Measurements from ENCODE around the gene ZNF536. TPM values are rescaled to one million over a fixed set of nuclear protein-coding genes. Genes with fewer than 3 reads are reported as not detected.

ZNF536 gene
- total and polyA plus RNA-seq, 2 of the 13 experiments (the other 11 are each of a cell fraction or from before 2014, with no cell fraction given) = not detected

DNA sequence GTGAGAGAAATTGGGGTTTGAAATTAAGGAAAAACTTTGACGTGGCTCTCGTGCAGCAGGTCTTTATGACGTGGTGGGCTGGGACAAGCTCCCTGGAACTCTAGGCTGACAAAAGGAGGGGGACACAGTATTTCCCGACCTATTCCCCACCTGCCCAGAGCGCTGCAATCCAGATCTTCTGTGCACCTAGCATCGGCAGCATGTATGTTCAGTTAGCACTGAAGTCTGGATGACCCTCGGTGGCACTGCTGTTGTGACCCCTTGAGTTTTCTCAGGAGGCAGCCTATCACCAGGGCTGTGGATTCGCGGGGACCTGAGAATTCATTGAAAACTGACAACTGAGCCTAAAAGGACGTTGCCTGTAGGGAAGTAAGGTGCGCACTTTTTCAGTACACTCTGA is 9.1 kb upstream of the ZNF536 start (continued):
- TF ChIP-seq, protein P1, sequence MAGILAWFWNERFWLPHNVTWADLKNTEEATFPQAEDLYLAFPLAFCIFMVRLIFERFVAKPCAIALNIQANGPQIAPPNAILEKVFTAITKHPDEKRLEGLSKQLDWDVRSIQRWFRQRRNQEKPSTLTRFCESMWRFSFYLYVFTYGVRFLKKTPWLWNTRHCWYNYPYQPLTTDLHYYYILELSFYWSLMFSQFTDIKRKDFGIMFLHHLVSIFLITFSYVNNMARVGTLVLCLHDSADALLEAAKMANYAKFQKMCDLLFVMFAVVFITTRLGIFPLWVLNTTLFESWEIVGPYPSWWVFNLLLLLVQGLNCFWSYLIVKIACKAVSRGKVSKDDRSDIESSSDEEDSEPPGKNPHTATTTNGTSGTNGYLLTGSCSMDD (CRISPR knock-in tag; IDR thresholded peaks at IDR 0.05) = no peak

DNA sequence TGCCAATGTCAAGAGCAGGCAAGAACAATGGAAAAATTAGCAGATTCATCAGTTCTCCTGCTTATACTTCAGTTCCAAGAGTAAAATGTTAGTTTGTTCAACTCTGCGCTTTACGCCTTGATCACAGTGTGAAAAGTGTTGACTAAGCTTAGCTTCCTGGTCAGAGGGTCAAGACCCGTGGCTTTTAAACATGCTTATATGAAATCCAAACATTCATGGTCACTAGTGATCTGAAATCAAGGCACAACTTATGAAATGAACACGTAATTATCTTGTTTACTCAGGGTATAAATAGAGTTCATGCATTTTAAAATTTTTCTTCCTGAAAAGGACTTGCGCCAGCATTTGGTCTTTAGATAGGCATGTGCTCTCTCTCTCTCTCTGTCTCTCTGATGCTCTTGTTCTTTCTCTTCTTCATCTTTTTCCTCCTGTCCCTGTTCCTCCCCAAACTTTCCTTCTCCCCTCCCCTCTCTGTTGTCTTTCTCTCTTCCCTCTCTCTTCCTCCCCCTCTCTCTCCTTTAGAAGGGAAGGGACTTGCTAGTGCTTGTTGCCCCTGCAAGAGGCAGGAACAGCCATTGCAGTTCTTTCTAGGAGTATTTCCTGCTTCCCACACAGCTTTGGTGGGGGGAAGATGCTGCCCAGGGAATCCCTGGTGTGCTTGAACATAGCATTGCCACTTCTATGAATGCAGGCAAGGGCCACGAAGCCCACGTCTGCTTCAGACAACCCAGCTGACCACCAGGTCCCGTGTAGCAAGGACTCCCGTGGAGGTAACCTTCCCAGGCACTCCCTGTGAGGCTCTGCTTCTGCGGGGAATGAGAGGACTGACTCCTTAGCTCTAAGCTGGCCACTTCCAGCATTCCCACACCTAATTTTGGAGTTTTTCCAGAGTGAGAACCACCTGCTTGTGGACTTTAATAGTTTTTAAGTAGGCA is 7.1 kb upstream of the ZNF536 start:
- 25% methylated on average over 8 of the region's 10 CpGs for WGBS (ENCODE audit: low lambda C conversion rate)
- intact Hi-C loops (cut with micrococcal nuclease; ENCODE audit: unreplicated experiment) (no loop called here), in situ Hi-C loops (cut with HindIII; ENCODE audit: extremely low pct_ligation_motif_present, low pct_unique_long_range_greater_than_20kb) (no loop called here)
- ChIA-PET CTCF (ENCODE audit: low intra/inter-chr PET ratio, low total read pairs) (no interaction called here), POLR2A (no interaction called here)
- Histone ChIP-seq H2AFZ (ENCODE audit: low read length) (no peak overlapping the region), H3K9ac (ENCODE audit: insufficient read depth, low read depth, low read length) (no peak overlapping the region), H3K27ac (ENCODE audit: extremely low read length, insufficient read depth, low read length) (no peak overlapping the region), H4K20me1 (ENCODE audit: insufficient read depth, low read length) (no peaks in the 10 kb centered on the region), H3K27me3 (ENCODE audit: control insufficient read depth in 1 of 2, insufficient read depth in 2 of 2, low read length in 2 of 2) (peaks cover 0 to 13% of the 10 kb centered on the region in 2 experiments; a peak in 3 of 5 replicates), H3K4me3 (replicated peaks in 1 of 3; ENCODE audit: insufficient read depth in 1 of 3, low read depth in 2 of 3, low read length in 3 of 3) (no peak overlapping the region), H3K4me1 (ENCODE audit: insufficient read depth, low read length) (peaks cover 9% of the 10 kb centered on the region), H3K36me3 (replicated peaks in 1 of 2; ENCODE audit: control insufficient read depth in 1 of 2, insufficient read depth in 2 of 2, low read length in 2 of 2) (no peaks in the 10 kb centered on the region), H3K9me3 (ENCODE audit: low read length) (no peaks in the 10 kb centered on the region), H3K79me2 (ENCODE audit: insufficient read depth, low read length) (no peaks in the 10 kb centered on the region), H3K4me2 (ENCODE audit: low read depth, low read length) (no peak overlapping the region)
- ATAC-seq (no peak), FAIRE-seq (no peak), DNase-seq (ENCODE audit: low spot score) (no peak)
- BruUV-seq (replicated peaks) = no TSS peak
- TF ChIP-seq ERF (CRISPR knock-in tag; IDR thresholded peaks at IDR 0.05) (no peak), ARID3A (IDR thresholded peaks at IDR 0.05; ENCODE audit: low read depth, low read length) (no peak), CAMTA2 (CRISPR knock-in tag; IDR thresholded peaks at IDR 0.05; ENCODE audit: borderline replicate concordance) (no peak), RARA (CRISPR knock-in tag; IDR thresholded peaks at IDR 0.05) (no peak), ZNF142 (CRISPR knock-in tag; IDR thresholded peaks at IDR 0.05) (no peak), JUNB (CRISPR knock-in tag; IDR thresholded peaks at IDR 0.05; ENCODE audit: borderline replicate concordance) (no peak), ZNF616 (CRISPR knock-in tag; IDR thresholded peaks at IDR 0.05; ENCODE audit: low read depth) (no peak)
- TF ChIP-seq, protein P2, sequence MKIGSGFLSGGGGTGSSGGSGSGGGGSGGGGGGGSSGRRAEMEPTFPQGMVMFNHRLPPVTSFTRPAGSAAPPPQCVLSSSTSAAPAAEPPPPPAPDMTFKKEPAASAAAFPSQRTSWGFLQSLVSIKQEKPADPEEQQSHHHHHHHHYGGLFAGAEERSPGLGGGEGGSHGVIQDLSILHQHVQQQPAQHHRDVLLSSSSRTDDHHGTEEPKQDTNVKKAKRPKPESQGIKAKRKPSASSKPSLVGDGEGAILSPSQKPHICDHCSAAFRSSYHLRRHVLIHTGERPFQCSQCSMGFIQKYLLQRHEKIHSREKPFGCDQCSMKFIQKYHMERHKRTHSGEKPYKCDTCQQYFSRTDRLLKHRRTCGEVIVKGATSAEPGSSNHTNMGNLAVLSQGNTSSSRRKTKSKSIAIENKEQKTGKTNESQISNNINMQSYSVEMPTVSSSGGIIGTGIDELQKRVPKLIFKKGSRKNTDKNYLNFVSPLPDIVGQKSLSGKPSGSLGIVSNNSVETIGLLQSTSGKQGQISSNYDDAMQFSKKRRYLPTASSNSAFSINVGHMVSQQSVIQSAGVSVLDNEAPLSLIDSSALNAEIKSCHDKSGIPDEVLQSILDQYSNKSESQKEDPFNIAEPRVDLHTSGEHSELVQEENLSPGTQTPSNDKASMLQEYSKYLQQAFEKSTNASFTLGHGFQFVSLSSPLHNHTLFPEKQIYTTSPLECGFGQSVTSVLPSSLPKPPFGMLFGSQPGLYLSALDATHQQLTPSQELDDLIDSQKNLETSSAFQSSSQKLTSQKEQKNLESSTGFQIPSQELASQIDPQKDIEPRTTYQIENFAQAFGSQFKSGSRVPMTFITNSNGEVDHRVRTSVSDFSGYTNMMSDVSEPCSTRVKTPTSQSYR (CRISPR knock-in tag; IDR thresholded peaks at IDR 0.05; ENCODE audit: borderline replicate concordance) = no peak
